Measurements from ENCODE around the gene MUC20.
"Not testable (repeated sequence)": the region's sequence is repeated elsewhere in the genome, so short reads cannot be mapped to it uniquely, and the experiment has no call there.

MUC20 gene

GRCh38 chr3:195732940-195733339 is 12.2 kb downstream of the MUC20 start:
- peak; percentile 61 for DNase-seq

GRCh38 chr3:195735036-195735695 is 14.4 kb downstream of the MUC20 start:
- peak; percentile 52 for DNase-seq

- DNase-seq: peak; percentile 51
Observed at GRCh38 chr3:195736866-195737490, 16.2 kb downstream of the MUC20 start.

GRCh38 chr3:195737782-195738181 is 17.0 kb downstream of the MUC20 start:
- DNase-seq: peak; percentile 21

GRCh38 chr3:195738274-195739044 is 17.7 kb downstream of the MUC20 start:
- peak; percentile 53 for DNase-seq

GRCh38 chr3:195739561-195740111 is 18.9 kb downstream of the MUC20 start:
- peak; percentile 55 for DNase-seq

GRCh38 chr3:195744437-195744836 is 23.7 kb downstream of the MUC20 start:
- DNase-seq: no peak

GRCh38 chr3:195746346-195746745 is 25.6 kb downstream of the MUC20 start:
- DNase-seq: no peak

GRCh38 chr3:195746751-195747150 is 26.0 kb downstream of the MUC20 start:
- DNase-seq: no peak

GRCh38 chr3:195748661-195749060 is 27.9 kb downstream of the MUC20 start:
- DNase-seq: no peak

- not testable (repeated sequence) for DNase-seq
Observed at GRCh38 chr3:195749101-195749500, 28.3 kb downstream of the MUC20 start.

GRCh38 chr3:195750797-195751520 is 30.2 kb downstream of the MUC20 start:
- DNase-seq: no peak

- no peak for DNase-seq
Observed at GRCh38 chr3:195751560-195751959, 30.8 kb downstream of the MUC20 start.

- DNase-seq: no peak
Observed at GRCh38 chr3:195752066-195752465, 31.3 kb downstream of the MUC20 start.

GRCh38 chr3:195752546-195753331 is 32.0 kb downstream of the MUC20 start:
- DNase-seq: no peak

GRCh38 chr3:195753581-195753980 is 32.8 kb downstream of the MUC20 start:
- DNase-seq: no peak

- DNase-seq: no peak
Observed at GRCh38 chr3:195754141-195754540, 33.4 kb downstream of the MUC20 start.

- no peak for DNase-seq
Observed at GRCh38 chr3:195754906-195755305, 34.1 kb downstream of the MUC20 start.

GRCh38 chr3:195755391-195755790 is 34.6 kb downstream of the MUC20 start:
- DNase-seq: no peak

- DNase-seq: peak; percentile 71
Observed at GRCh38 chr3:195755791-195756676, 35.3 kb downstream of the MUC20 start.

GRCh38 chr3:195757438-195757770 is 36.6 kb downstream of the MUC20 start:
- DNase-seq: no peak
